ENCODE measurements around the gene TRAF3. TPM values are rescaled to one million over a fixed set of nuclear protein-coding genes. Genes with fewer than 3 reads are reported as not detected.

The TRAF3 gene
- total and polyA plus RNA-seq, 4 donors = 2.1 to 12.0 (median 5.2) TPM

DNA sequence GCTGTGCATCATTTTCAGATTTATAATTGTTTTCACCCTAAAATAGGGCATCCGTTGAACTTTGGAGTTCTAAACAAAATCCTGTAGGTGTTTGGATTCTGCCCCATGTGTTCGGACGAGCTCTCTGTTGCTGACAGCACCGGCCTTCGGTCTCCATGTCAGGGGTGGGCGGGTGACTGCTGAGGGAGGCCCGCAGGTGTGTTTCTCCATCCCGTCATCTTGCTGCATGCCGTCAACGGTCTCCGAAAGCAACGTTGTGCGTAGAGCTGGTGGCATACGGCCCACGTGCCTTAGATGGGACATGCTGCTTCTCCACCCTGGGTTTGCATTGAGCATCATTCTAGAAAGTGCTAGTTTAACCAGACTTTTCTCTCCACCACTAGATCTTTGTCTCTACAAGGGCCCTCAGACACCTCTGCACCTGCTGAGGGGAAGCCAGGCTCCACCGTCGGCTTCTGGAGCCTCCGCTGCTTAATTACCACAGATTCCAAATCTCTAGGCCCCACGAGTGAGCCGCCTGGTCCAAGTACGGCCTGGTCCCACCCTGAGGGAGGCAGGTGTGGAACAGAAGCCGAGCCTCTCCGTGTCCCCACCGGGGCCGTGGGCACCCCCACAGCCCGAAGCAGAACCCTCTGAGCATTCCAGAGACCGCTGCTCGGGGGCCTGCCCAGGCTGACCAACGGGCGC lies 129.5 kb downstream of the TRAF3 start (continued):
- TF ChIP-seq, protein P1, sequence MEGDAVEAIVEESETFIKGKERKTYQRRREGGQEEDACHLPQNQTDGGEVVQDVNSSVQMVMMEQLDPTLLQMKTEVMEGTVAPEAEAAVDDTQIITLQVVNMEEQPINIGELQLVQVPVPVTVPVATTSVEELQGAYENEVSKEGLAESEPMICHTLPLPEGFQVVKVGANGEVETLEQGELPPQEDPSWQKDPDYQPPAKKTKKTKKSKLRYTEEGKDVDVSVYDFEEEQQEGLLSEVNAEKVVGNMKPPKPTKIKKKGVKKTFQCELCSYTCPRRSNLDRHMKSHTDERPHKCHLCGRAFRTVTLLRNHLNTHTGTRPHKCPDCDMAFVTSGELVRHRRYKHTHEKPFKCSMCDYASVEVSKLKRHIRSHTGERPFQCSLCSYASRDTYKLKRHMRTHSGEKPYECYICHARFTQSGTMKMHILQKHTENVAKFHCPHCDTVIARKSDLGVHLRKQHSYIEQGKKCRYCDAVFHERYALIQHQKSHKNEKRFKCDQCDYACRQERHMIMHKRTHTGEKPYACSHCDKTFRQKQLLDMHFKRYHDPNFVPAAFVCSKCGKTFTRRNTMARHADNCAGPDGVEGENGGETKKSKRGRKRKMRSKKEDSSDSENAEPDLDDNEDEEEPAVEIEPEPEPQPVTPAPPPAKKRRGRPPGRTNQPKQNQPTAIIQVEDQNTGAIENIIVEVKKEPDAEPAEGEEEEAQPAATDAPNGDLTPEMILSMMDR (IDR thresholded peaks at IDR 0.05; ENCODE audit: low read depth, low read length, missing input control) = no peak
- TF ChIP-seq TAF1 (conservative IDR thresholded peaks at IDR 0.05) (no peak), SP1 (IDR thresholded peaks at IDR 0.05) (no peak), HNF4A (conservative IDR thresholded peaks at IDR 0.05) (no peak)

DNA sequence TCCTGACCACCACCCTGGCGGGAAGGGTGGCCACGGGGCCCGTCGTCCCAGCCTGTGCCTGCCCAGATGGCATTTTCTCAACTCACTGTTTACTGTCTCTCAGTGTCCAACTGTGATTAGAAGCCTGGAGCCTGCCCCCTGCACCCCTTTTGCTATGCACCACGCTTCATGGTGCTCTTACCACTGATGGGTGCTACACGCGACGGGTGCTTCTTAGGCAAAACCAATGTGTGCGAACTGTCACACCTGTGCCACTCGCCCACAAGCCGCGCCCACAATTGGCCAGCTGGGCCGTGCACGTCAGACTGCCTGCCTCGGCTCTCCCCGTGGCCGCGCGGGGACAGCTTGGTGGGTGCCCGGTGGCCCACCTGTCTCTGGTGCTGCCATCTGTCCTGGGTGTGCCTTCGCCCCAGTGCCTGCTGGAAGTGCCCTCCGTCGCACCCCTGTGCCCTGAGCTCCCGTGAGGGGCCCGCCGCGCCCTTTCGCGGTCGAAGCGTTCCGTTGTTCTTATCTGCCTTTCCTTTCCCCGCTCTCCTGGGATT lies 130.1 kb downstream of the TRAF3 start:
- peaks cover 0 to 26% (median 3%) of the 10 kb centered on the region in 4 donors for H3K36me3 ChIP-seq (ENCODE audit: control insufficient read depth in 4 of 4, insufficient read depth in 3 of 4, low read depth in 1 of 4, low read length in 3 of 4)
- no peak overlapping the region for H3K4me3 ChIP-seq (ENCODE audit: low read depth in 1 of 3, low read length in 3 of 3)
- no peak for DNase-seq (ENCODE audit: low spot score)
- no peak overlapping the region for H3K27ac ChIP-seq (ENCODE audit: low read depth in 1 of 2, low read length in 2 of 2)
- whole genome bisulfite sequencing = 95% methylated on average over 33 of the region's 33 CpGs
- no peaks in the 10 kb centered on the region for H3K9me3 ChIP-seq (ENCODE audit: control insufficient read depth in 4 of 4, low read length in 3 of 4)
- no peak for TF ChIP-seq GABPA (IDR thresholded peaks at IDR 0.05 in 1 of 2, conservative IDR thresholded peaks at IDR 0.05 in 1 of 2)
- TF ChIP-seq, protein P2, sequence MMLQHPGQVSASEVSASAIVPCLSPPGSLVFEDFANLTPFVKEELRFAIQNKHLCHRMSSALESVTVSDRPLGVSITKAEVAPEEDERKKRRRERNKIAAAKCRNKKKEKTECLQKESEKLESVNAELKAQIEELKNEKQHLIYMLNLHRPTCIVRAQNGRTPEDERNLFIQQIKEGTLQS (IDR thresholded peaks at IDR 0.05) = no peak
- H3K27me3 ChIP-seq (ENCODE audit: control insufficient read depth in 4 of 4, insufficient read depth in 4 of 4, low read length in 3 of 4) = no peaks in the 10 kb centered on the region
- H3K9ac ChIP-seq (ENCODE audit: low read depth in 1 of 2, low read length in 2 of 2) = no peak overlapping the region
- no peaks in the 10 kb centered on the region for H3K4me1 ChIP-seq (ENCODE audit: control insufficient read depth in 4 of 4, insufficient read depth in 4 of 4, low read length in 3 of 4)

DNA sequence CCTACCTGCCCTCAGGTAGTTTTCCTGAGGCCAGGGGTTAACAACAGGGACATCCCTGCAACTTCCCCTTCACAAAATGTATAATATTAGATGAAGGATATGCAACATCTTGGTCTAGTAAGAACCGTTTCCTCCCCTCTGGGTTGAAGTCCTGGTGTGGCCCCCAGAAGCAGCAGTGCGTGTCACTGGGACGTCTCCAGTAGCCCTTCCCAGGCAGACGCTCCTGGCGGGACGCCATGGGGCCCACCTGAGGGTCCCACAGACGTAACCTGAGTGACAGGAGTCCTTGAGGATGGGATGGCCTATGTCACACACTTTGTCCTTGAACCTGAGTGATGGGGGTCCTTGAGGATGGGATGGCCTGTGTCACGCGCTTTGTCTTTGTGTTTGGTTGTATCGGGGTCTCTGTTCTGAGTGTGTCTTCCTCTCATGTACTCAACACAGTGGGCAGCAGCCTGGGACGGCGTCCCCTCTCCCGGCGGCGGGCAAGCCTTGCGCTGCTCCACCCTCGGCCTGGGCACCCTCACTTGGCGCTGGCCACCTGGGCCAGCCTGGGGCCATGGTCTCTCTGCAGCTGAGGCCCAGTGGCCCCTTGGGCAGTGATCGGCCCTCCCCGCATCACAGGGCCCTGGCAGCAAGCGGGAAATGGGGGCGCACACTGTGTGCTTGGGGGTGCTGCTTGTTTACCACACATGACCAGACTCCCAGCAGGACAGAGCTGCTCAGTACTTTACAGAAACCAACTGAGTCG lies 130.9 kb downstream of the TRAF3 start:
- Histone ChIP-seq H3K4me1 (ENCODE audit: control insufficient read depth in 4 of 4, insufficient read depth in 4 of 4, low read length in 3 of 4) (no peaks in the 10 kb centered on the region), H3K9ac (ENCODE audit: low read depth in 1 of 2, low read length in 2 of 2) (no peak overlapping the region), H3K27ac (ENCODE audit: low read depth in 1 of 2, low read length in 2 of 2) (no peak overlapping the region), H3K9me3 (ENCODE audit: control insufficient read depth in 4 of 4, low read length in 3 of 4) (no peaks in the 10 kb centered on the region), H3K4me3 (ENCODE audit: low read depth in 1 of 3, low read length in 3 of 3) (no peak overlapping the region), H3K27me3 (ENCODE audit: control insufficient read depth in 4 of 4, insufficient read depth in 4 of 4, low read length in 3 of 4) (no peaks in the 10 kb centered on the region), H3K36me3 (ENCODE audit: control insufficient read depth in 4 of 4, insufficient read depth in 3 of 4, low read depth in 1 of 4, low read length in 3 of 4) (peaks cover 0 to 24% (median 2%) of the 10 kb centered on the region in 4 donors)
- WGBS = 96% methylated on average over 23 of the region's 23 CpGs
- no peak for DNase-seq (ENCODE audit: low spot score)
- TF ChIP-seq, protein P2 (IDR thresholded peaks at IDR 0.05) = no peak
- no peak for TF ChIP-seq NR2F2 (IDR thresholded peaks at IDR 0.05)
- TF ChIP-seq RAD21 (IDR thresholded peaks at IDR 0.05) = no peak
- no peak for TF ChIP-seq RXRA (IDR thresholded peaks at IDR 0.05)
- TF ChIP-seq, protein P3, sequence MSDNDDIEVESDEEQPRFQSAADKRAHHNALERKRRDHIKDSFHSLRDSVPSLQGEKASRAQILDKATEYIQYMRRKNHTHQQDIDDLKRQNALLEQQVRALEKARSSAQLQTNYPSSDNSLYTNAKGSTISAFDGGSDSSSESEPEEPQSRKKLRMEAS (IDR thresholded peaks at IDR 0.05) = no peak
- TF ChIP-seq, protein P4, sequence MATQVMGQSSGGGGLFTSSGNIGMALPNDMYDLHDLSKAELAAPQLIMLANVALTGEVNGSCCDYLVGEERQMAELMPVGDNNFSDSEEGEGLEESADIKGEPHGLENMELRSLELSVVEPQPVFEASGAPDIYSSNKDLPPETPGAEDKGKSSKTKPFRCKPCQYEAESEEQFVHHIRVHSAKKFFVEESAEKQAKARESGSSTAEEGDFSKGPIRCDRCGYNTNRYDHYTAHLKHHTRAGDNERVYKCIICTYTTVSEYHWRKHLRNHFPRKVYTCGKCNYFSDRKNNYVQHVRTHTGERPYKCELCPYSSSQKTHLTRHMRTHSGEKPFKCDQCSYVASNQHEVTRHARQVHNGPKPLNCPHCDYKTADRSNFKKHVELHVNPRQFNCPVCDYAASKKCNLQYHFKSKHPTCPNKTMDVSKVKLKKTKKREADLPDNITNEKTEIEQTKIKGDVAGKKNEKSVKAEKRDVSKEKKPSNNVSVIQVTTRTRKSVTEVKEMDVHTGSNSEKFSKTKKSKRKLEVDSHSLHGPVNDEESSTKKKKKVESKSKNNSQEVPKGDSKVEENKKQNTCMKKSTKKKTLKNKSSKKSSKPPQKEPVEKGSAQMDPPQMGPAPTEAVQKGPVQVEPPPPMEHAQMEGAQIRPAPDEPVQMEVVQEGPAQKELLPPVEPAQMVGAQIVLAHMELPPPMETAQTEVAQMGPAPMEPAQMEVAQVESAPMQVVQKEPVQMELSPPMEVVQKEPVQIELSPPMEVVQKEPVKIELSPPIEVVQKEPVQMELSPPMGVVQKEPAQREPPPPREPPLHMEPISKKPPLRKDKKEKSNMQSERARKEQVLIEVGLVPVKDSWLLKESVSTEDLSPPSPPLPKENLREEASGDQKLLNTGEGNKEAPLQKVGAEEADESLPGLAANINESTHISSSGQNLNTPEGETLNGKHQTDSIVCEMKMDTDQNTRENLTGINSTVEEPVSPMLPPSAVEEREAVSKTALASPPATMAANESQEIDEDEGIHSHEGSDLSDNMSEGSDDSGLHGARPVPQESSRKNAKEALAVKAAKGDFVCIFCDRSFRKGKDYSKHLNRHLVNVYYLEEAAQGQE (IDR thresholded peaks at IDR 0.05) = no peak
- TF ChIP-seq GABPA (IDR thresholded peaks at IDR 0.05 in 1 of 2, conservative IDR thresholded peaks at IDR 0.05 in 1 of 2) = no peak
- TF ChIP-seq, protein P5, sequence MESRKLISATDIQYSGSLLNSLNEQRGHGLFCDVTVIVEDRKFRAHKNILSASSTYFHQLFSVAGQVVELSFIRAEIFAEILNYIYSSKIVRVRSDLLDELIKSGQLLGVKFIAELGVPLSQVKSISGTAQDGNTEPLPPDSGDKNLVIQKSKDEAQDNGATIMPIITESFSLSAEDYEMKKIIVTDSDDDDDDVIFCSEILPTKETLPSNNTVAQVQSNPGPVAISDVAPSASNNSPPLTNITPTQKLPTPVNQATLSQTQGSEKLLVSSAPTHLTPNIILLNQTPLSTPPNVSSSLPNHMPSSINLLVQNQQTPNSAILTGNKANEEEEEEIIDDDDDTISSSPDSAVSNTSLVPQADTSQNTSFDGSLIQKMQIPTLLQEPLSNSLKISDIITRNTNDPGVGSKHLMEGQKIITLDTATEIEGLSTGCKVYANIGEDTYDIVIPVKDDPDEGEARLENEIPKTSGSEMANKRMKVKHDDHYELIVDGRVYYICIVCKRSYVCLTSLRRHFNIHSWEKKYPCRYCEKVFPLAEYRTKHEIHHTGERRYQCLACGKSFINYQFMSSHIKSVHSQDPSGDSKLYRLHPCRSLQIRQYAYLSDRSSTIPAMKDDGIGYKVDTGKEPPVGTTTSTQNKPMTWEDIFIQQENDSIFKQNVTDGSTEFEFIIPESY (IDR thresholded peaks at IDR 0.05) = no peak
- TF ChIP-seq YY1 (IDR thresholded peaks at IDR 0.05) = no peak
- TF ChIP-seq TAF1 (conservative IDR thresholded peaks at IDR 0.05) = no peak
- no peak for TF ChIP-seq FOXA2 (IDR thresholded peaks at IDR 0.05)
- no peak for TF ChIP-seq JUND (IDR thresholded peaks at IDR 0.05)
- TF ChIP-seq FOXA1 (IDR thresholded peaks at IDR 0.05) = no peak
- TF ChIP-seq HNF4G (IDR thresholded peaks at IDR 0.05) = no peak
- TF ChIP-seq, protein P1 (IDR thresholded peaks at IDR 0.05; ENCODE audit: low read depth, low read length, missing input control) = no peak
- TF ChIP-seq EGR1 (IDR thresholded peaks at IDR 0.05; ENCODE audit: low read depth in 2 of 2) = no peak

Data from liver (tissue), 9 donors.